ENCODE data around the gene CYB5R3.

GRCh38 chr22:42679691-42680090 is 30.5 kb upstream of the CYB5R3 start:
- TF ChIP-seq CTCF (conservative IDR thresholded peaks at IDR 0.05 in 1 of 2, IDR thresholded peaks at IDR 0.05 in 1 of 2; ENCODE audit: low read depth in 1 of 2, low read length in 2 of 2) (no peak), EZH2 (IDR thresholded peaks at IDR 0.05; ENCODE audit: low read length, missing control alignments) (no peak)
